Stimulated activated CD4-positive, alpha-beta T cell treated with anti-CD3 and anti-CD28 coated beads, Interleukin-1b, Interleukin-23, amount 100 ng/mL, for 24 hours (primary cell): Measurements from ENCODE around the gene MET.
A peak's percentile ranks its signal among the peaks of the same experiment; 100 is the strongest.
"Not testable (repeated sequence)": the region's sequence is repeated elsewhere in the genome, so short reads cannot be mapped to it uniquely, and the experiment has no call there.

ENCODE experiments used
- DNase-seq, 4 experiments: peaks; one replicate each; pipeline ENCODE4 v3.0.0-alpha.2; 2020; ENCODE audit warnings: low read depth in 4 of 4, low spot score in 1 of 4

The MET gene

GRCh38 chr7:116671681-116672595 is at the start of gene MET:
Gene MET (plus strand): TSS chr7:116672196. CDS start chr7:116699085, 26,889 bp downstream.
- peak in 3 of 4 experiments; percentile 5 to 42 (median 7) for DNase-seq

- no peak for DNase-seq
Observed at GRCh38 chr7:116626886-116627285, 45.1 kb upstream of the MET start.

GRCh38 chr7:116629051-116629463 is 42.9 kb upstream of the MET start:
- DNase-seq = no peak

GRCh38 chr7:116630357-116630756 is 41.6 kb upstream of the MET start:
- DNase-seq = no peak

GRCh38 chr7:116630932-116631671 is 40.9 kb upstream of the MET start:
- no peak for DNase-seq

- DNase-seq = no peak
Observed at GRCh38 chr7:116631676-116632075, 40.3 kb upstream of the MET start.

GRCh38 chr7:116632384-116632783 is 39.6 kb upstream of the MET start:
- DNase-seq = no peak

GRCh38 chr7:116633131-116633988 is 38.6 kb upstream of the MET start:
- DNase-seq = no peak

- no peak for DNase-seq
Observed at GRCh38 chr7:116636997-116637396, 35.0 kb upstream of the MET start.

GRCh38 chr7:116638592-116638991 is 33.4 kb upstream of the MET start:
- DNase-seq = not testable (repeated sequence)

- DNase-seq = no peak
Observed at GRCh38 chr7:116641551-116642153, 30.3 kb upstream of the MET start.

- not testable (repeated sequence) for DNase-seq
Observed at GRCh38 chr7:116643148-116643547, 28.8 kb upstream of the MET start.

GRCh38 chr7:116644628-116645027 is 27.4 kb upstream of the MET start:
- DNase-seq = no peak

GRCh38 chr7:116647290-116647689 is 24.7 kb upstream of the MET start:
- no peak for DNase-seq

GRCh38 chr7:116647861-116648260 is 24.1 kb upstream of the MET start:
- no peak for DNase-seq

GRCh38 chr7:116650436-116650835 is 21.6 kb upstream of the MET start:
- no peak for DNase-seq

GRCh38 chr7:116652793-116653192 is 19.2 kb upstream of the MET start:
- DNase-seq = no peak

- no peak for DNase-seq
Observed at GRCh38 chr7:116653204-116653603, 18.8 kb upstream of the MET start.

- no peak for DNase-seq
Observed at GRCh38 chr7:116653646-116654045, 18.4 kb upstream of the MET start.

- DNase-seq = not testable (repeated sequence)
Observed at GRCh38 chr7:116659248-116659647, 12.7 kb upstream of the MET start.

- no peak for DNase-seq
Observed at GRCh38 chr7:116661865-116662264, 10.1 kb upstream of the MET start.
